HepG2 (cell line): ENCODE data around the gene EPHA10. TPM values are rescaled to one million over a fixed set of nuclear protein-coding genes. Genes with fewer than 3 reads are reported as not detected.
A peak's percentile ranks its signal among the peaks of the same experiment; 100 is the strongest.

Experiments
- GABPA ChIP-seq, 2 experiments: IDR thresholded peaks; 2 replicates each; pipeline ENCODE4 v1.6.1; 2011 to 2016; ENCODE audit warnings: low read depth in 2 of 2, low read length in 1 of 2, missing biosample characterization in 1 of 2, missing genetic modification characterization in 1 of 2
- NFAT5 ChIP-seq: sonication (generic); formaldehyde crosslinking; IDR thresholded peaks from 2 replicates; pipeline ENCODE4 v1.4.0; 2020; ENCODE audit warnings: missing genetic modification reagents
- PRDM10 ChIP-seq: sonication (generic); formaldehyde crosslinking; IDR thresholded peaks from 2 replicates; pipeline ENCODE4 v1.4.0; 2020; ENCODE audit warnings: low read depth, missing genetic modification reagents
- SNAPC2 ChIP-seq: sonication (generic); formaldehyde crosslinking; IDR thresholded peaks from 2 replicates; pipeline ENCODE4 v1.8.1; 2022; ENCODE audit warnings: mild to moderate bottlenecking, missing genetic modification reagents
- TSC22D2 ChIP-seq: sonication (generic); formaldehyde crosslinking; IDR thresholded peaks from 2 replicates; pipeline ENCODE4 v1.5.1; 2020; ENCODE audit warnings: missing genetic modification reagents, mild to moderate bottlenecking, borderline replicate concordance
- YEATS2 ChIP-seq: sonication (generic); formaldehyde crosslinking; IDR thresholded peaks from 2 replicates; pipeline ENCODE4 v1.4.0; 2020; ENCODE audit warnings: missing genetic modification reagents, borderline replicate concordance
- ZBTB40 ChIP-seq, 2 experiments: fragments of 450-650 bp in 1 of 2; sonication (generic) in 1 of 2; formaldehyde crosslinking in 1 of 2; IDR thresholded peaks; 2 replicates each; pipeline versions ENCODE4 v1.6.1 to v1.8.0; 2016 to 2022; ENCODE audit warnings: antibody characterized with exemption in 1 of 2, mild to moderate bottlenecking in 1 of 2, missing genetic modification reagents in 1 of 2
- ZNF841 ChIP-seq: sonication (generic); formaldehyde crosslinking; IDR thresholded peaks from 2 replicates; pipeline ENCODE4 v1.8.1; 2023; ENCODE audit warnings: missing genetic modification reagents, borderline replicate concordance
- polyA plus RNA-seq, 8 experiments: library from polyadenylated mRNA; depleted of rRNA in 3 of 8; stranded (reverse) in 7 of 8; unstranded in 1 of 8; fragments of >200 nt; fragmentation: Illumina TruSeq in 4 of 8; extraction: Trizol in 4 of 8; gene quantifications; 2 replicates each; pipeline versions ENCODE4 v1.2.1 to v1.2.3, GENCODE V29; 2011 to 2016; ENCODE audit warnings: low read depth in 4 of 8, missing spikeins in 1 of 8, mixed read lengths in 1 of 8; ENCODE audit not compliant: insufficient read depth in 1 of 8
- total RNA-seq, 5 experiments: library from RNA; depleted of rRNA; stranded (reverse); fragments of >200 nt; fragmentation: Illumina TruSeq; extraction: Trizol; gene quantifications; 2 replicates each; pipeline ENCODE4 v1.2.3, GENCODE V29; 2016; ENCODE audit warnings: low read depth in 1 of 5

Gene EPHA10
- total and polyA plus RNA-seq, 2 of the 13 experiments (the other 11 are each of a cell fraction or from before 2014, with no cell fraction given): 0.11 to 0.58 TPM

- TF ChIP-seq ZBTB40 (IDR thresholded peaks at IDR 0.05) (no peak), ZBTB40 (CRISPR knock-in tag; IDR thresholded peaks at IDR 0.05) (no peak; the same call in none of the 2 replicates), PRDM10 (CRISPR knock-in tag) (0 out of 2 replicates have a peak, but pooled peaks have one; percentile 30), TSC22D2 (no peak), GABPA (IDR thresholded peaks at IDR 0.05; ENCODE audit: low read depth, low read length) (peak; percentile 65), GABPA (CRISPR knock-in tag; IDR thresholded peaks at IDR 0.05; ENCODE audit: low read depth) (peak; percentile 91), SNAPC2 (CRISPR knock-in tag) (no peak), ZNF841 (CRISPR knock-in tag) (no peak), YEATS2 (peak; percentile 56; the same call in 1 of the 2 replicates), NFAT5 (CRISPR knock-in tag) (peak; percentile 64; the same call in 1 of the 2 replicates)
Measured at GRCh38 chr1:37692078-37692833, 72.7 kb downstream of the EPHA10 start, which contains the start of gene CDCA8 (continued).
